ENCODE results near the gene TTC19.
"Not testable (repeated sequence)": the region's sequence is repeated elsewhere in the genome, so short reads cannot be mapped to it uniquely, and the experiment has no call there.

Gene TTC19

GRCh38 chr17:16046966-16047365, 47.3 kb downstream of the TTC19 start:
- H3K4me3 ChIP-seq (replicated peaks; ENCODE audit: insufficient read depth, low read length): no peak overlapping the region
- no peaks in the 10 kb centered on the region for H3K27me3 ChIP-seq (ENCODE audit: insufficient read depth, poor library complexity, severe bottlenecking)
- DNase-seq (ENCODE audit: low read depth in 1 of 2, low spot score in 1 of 2): no peak
- no peak for TF ChIP-seq SPI1 (IDR thresholded peaks at IDR 0.05; ENCODE audit: borderline replicate concordance, low read depth)
- no peak for TF ChIP-seq CTCF (IDR thresholded peaks at IDR 0.05; ENCODE audit: insufficient read depth, low read length)
- no peak for TF ChIP-seq POLR2AphosphoS5 (IDR thresholded peaks at IDR 0.05; ENCODE audit: low read depth)
- TF ChIP-seq REST (IDR thresholded peaks at IDR 0.05; ENCODE audit: insufficient replicate concordance, low read depth): no peak
- no peak for TF ChIP-seq GABPA (IDR thresholded peaks at IDR 0.05; ENCODE audit: low read depth)
- H3K27ac ChIP-seq (replicated peaks): no peak overlapping the region

DNA sequence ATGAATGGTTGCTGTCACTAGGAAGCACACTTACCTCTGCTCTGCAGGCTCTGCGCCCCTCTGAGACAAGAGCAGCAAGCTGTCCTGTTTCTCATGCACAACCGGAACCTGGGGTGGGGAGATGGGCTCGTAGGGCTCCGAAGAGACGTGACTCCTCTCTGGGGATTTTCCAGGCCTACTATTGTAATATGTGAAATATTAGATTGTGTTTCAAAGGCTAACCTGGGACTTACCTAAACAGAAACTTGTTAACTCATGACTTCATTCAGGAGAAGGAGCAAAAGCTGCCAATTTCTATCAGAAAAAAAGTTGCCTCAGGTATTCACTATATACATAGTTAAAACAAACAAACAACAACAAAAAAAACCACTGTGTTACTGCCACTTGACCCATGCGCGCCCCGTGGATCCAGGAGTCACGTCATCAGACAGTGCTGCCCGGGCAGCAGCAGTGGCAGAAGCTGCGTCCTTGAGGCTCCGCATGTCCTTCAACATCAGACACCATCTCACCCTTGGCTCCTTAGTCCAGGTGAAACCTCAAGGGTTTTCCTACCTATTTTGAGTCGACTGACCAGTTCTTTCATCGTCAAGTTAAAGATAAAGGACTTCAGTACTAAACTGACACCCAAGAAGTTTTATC, 49.3 kb downstream of the TTC19 start:
- no peak overlapping the region for H3K4me3 ChIP-seq (replicated peaks; ENCODE audit: insufficient read depth, low read length)
- no peak overlapping the region for H3K27ac ChIP-seq (replicated peaks)
- DNase-seq (ENCODE audit: low read depth in 1 of 2, low spot score in 1 of 2): no peak
- H3K27me3 ChIP-seq (ENCODE audit: insufficient read depth, poor library complexity, severe bottlenecking): no peaks in the 10 kb centered on the region
- TF ChIP-seq CTCF (IDR thresholded peaks at IDR 0.05; ENCODE audit: insufficient read depth, low read length): no peak
- TF ChIP-seq GABPA (IDR thresholded peaks at IDR 0.05; ENCODE audit: low read depth): no peak
- TF ChIP-seq POLR2AphosphoS5 (IDR thresholded peaks at IDR 0.05; ENCODE audit: low read depth): no peak

DNA sequence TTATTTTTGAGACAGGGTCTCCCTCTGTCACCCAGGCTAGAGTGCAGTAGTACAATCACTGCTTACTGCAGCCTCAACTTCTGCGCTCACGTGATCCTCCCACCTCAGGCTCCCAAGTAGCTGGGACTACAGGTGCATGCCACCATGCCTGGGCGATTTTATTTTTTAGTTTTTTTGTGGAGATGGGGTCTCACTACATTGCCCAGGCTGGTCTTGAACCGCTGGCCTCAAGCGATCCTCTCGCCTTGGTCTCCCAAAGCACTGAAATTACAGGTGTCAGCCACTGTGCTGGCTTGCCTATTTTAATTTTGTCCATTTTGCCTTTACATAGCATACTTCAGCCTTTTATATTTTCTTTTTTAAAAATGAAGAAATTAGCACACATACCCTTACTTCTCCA, 51.2 kb downstream of the TTC19 start:
- Histone ChIP-seq H3K27ac (replicated peaks) (no peak overlapping the region), H3K4me3 (replicated peaks; ENCODE audit: insufficient read depth, low read length) (no peak overlapping the region), H3K27me3 (ENCODE audit: insufficient read depth, poor library complexity, severe bottlenecking) (no peaks in the 10 kb centered on the region)
- no peak for DNase-seq (ENCODE audit: low read depth in 1 of 2, low spot score in 1 of 2)
- TF ChIP-seq GABPA (IDR thresholded peaks at IDR 0.05; ENCODE audit: low read depth): no peak
- no peak for TF ChIP-seq CTCF (IDR thresholded peaks at IDR 0.05; ENCODE audit: insufficient read depth, low read length)
- no peak for TF ChIP-seq REST (IDR thresholded peaks at IDR 0.05; ENCODE audit: insufficient replicate concordance, low read depth)
- TF ChIP-seq POLR2AphosphoS5 (IDR thresholded peaks at IDR 0.05; ENCODE audit: low read depth): no peak
- TF ChIP-seq SPI1 (IDR thresholded peaks at IDR 0.05; ENCODE audit: borderline replicate concordance, low read depth): no peak

DNA sequence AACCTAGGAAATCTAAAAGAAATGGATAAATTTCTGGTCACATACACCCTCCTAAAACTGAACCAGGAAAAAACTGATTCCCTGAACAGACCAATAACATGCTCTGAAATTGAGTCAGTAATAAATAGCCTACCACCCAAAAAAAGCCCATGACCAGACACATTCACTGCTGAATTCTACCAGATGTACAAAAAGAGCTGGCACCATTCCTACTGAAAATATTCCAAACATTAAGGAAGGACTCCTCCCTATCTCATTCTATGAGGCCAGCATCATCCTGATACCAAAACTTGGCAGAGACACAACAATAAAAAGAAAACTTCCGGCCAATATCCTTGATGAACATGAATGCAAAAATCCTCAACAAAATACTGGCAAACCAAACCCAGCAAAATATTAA, 52.9 kb downstream of the TTC19 start:
- H3K4me3 ChIP-seq (replicated peaks; ENCODE audit: insufficient read depth, low read length): no peak overlapping the region
- no peak for TF ChIP-seq GABPA (IDR thresholded peaks at IDR 0.05; ENCODE audit: low read depth)
- TF ChIP-seq SPI1 (IDR thresholded peaks at IDR 0.05; ENCODE audit: borderline replicate concordance, low read depth): no peak
- no peak for TF ChIP-seq CTCF (IDR thresholded peaks at IDR 0.05; ENCODE audit: insufficient read depth, low read length)
- TF ChIP-seq REST (IDR thresholded peaks at IDR 0.05; ENCODE audit: insufficient replicate concordance, low read depth): no peak
- TF ChIP-seq POLR2AphosphoS5 (IDR thresholded peaks at IDR 0.05; ENCODE audit: low read depth): no peak

DNA sequence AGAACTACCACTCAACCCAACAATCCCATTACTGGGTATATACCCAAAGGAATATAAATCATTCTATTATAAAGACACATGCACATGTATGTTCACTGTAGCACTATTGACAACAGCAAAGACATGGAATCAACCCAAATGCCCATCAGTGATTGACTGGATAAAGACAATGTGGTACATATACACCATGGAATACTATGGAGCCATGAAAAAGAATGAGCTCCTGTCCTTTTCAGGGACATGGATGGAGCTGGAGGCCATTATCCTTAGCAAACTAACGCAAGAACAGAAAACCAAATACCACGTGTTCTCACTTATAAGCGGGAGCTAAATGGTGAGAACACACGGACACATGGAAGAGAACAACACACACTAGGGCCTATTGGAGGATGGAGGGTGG, 55.5 kb downstream of the TTC19 start:
- not testable (repeated sequence) for H3K27me3 ChIP-seq (ENCODE audit: insufficient read depth, poor library complexity, severe bottlenecking); H3K4me3 ChIP-seq (replicated peaks; ENCODE audit: insufficient read depth, low read length); H3K27ac ChIP-seq (replicated peaks); DNase-seq (ENCODE audit: low read depth in 1 of 2, low spot score in 1 of 2)

More for the DNA sequence above, 52.9 kb downstream of the TTC19 start:
- Histone ChIP-seq H3K27me3 (ENCODE audit: insufficient read depth, poor library complexity, severe bottlenecking) (no peaks in the 10 kb centered on the region), H3K27ac (replicated peaks) (no peak overlapping the region)
- DNase-seq (ENCODE audit: low read depth in 1 of 2, low spot score in 1 of 2): no peak
